SK-N-SH (cell line): Measurements from ENCODE around the gene ZFYVE26. TPM values are rescaled to one million over a fixed set of nuclear protein-coding genes. Genes with fewer than 3 reads are reported as not detected.

ENCODE experiments used
- CTCF ChIA-PET: fragments of 300-600, 350-600 bp; formaldehyde crosslinking; extraction: SDS; loops from one replicate; lab custom pipeline; 2021; lab: Yijun Ruan, JAX
- POLR2A ChIA-PET: fragments of 350-600 bp; sonication (Branson Sonifier 250); formaldehyde crosslinking; extraction: SDS; loops from one replicate; lab custom pipeline; 2020; ENCODE audit warnings: antibody characterized with exemption, inconsistent platforms; lab: Yijun Ruan, JAX
- DNase-seq: peaks from one replicate; pipeline ENCODE4 v3.0.0; 2012
- H2AFZ ChIP-seq: fragments of 200-600 bp; sonication (generic); 2 replicates; pipeline ENCODE4 v1.8.1; 2016; ENCODE audit warnings: antibody characterized with exemption, mild to moderate bottlenecking, low read depth
- H3F3A ChIP-seq: fragments of 200-600 bp; sonication (generic); replicated peaks from 2 replicates; pipeline ENCODE3; 2016; ENCODE audit warnings: antibody characterized with exemption, mild to moderate bottlenecking; ENCODE audit not compliant: insufficient read depth
- H3K27ac ChIP-seq, 2 experiments: fragments of 200-500 bp in 1 of 2; fragments of 200-600 bp in 1 of 2; sonication (Bioruptor generic) in 1 of 2; sonication (generic), shearing (Covaris generic) in 1 of 2; 2 replicates each; pipeline versions ENCODE4 v1.5.1 to v1.6.1; 2014 to 2016; ENCODE audit warnings: low read depth in 2 of 2, inconsistent platforms in 1 of 2, low read length in 1 of 2, mild to moderate bottlenecking in 1 of 2, mixed read lengths in 1 of 2
- H3K27me3 ChIP-seq: fragments of 200-600 bp; sonication (generic), shearing (Covaris generic); 2 replicates; pipeline ENCODE4 v1.6.1; 2016; ENCODE audit warnings: mixed run types; ENCODE audit not compliant: insufficient read depth
- H3K36me3 ChIP-seq, 2 experiments: fragments of 200-500 bp in 1 of 2; fragments of 200-600 bp in 1 of 2; sonication (Bioruptor generic) in 1 of 2; sonication (generic) in 1 of 2; replicated peaks in 1 of 2; 2 replicates each; pipeline versions ENCODE3 to v1.5.1; 2014 to 2016; ENCODE audit warnings: low read length in 1 of 2, mild to moderate bottlenecking in 1 of 2; ENCODE audit not compliant: insufficient read depth in 2 of 2, control insufficient read depth in 1 of 2
- H3K4me1 ChIP-seq, 2 experiments: fragments of 200-500 bp in 1 of 2; fragments of 200-600 bp in 1 of 2; sonication (Bioruptor generic) in 1 of 2; sonication (generic), shearing (Covaris generic) in 1 of 2; 2 replicates each; pipeline versions ENCODE4 v1.5.1 to v1.6.1; 2014 to 2016; ENCODE audit warnings: low read depth in 1 of 2, low read length in 1 of 2, mixed run types in 1 of 2; ENCODE audit not compliant: insufficient read depth in 2 of 2, control insufficient read depth in 1 of 2
- H3K4me2 ChIP-seq: fragments of 200-600 bp; sonication (generic), shearing (Covaris generic); 2 replicates; pipeline ENCODE4 v1.6.1; 2017; ENCODE audit warnings: mixed run types
- H3K4me3 ChIP-seq, 2 experiments: fragments of 200-500 bp in 1 of 2; fragments of 200-600 bp in 1 of 2; sonication (Bioruptor generic) in 1 of 2; sonication (generic), shearing (Covaris generic) in 1 of 2; 2 replicates each; pipeline versions ENCODE4 v1.5.1 to v1.8.1; 2014 to 2016; ENCODE audit warnings: low read depth in 2 of 2, inconsistent platforms in 1 of 2, low read length in 1 of 2, mild to moderate bottlenecking in 1 of 2, mixed read lengths in 1 of 2, moderate library complexity in 1 of 2
- H3K79me2 ChIP-seq: fragments of 200-600 bp; sonication (generic); 2 replicates; pipeline ENCODE4 v1.8.1; 2017; ENCODE audit warnings: mild to moderate bottlenecking; ENCODE audit not compliant: insufficient read depth
- H3K9ac ChIP-seq: fragments of 200-600 bp; sonication (generic); 2 replicates; pipeline ENCODE4 v1.6.1; 2017; ENCODE audit warnings: mixed run types
- H3K9me2 ChIP-seq: fragments of 200-600 bp; sonication (generic); 2 replicates; pipeline ENCODE4 v1.6.1; 2017; ENCODE audit warnings: mixed run types
- H3K9me3 ChIP-seq: fragments of 200-600 bp; sonication (generic); 2 replicates; pipeline ENCODE4 v1.6.1; 2017; ENCODE audit warnings: mixed run types, mild to moderate bottlenecking, moderate library complexity
- H4K20me1 ChIP-seq: fragments of 200-600 bp; sonication (generic); 2 replicates; pipeline ENCODE4 v1.6.1; 2017; ENCODE audit warnings: mild to moderate bottlenecking, mixed run types; ENCODE audit not compliant: insufficient read depth
- ELF1 ChIP-seq: IDR thresholded peaks from 2 replicates; pipeline ENCODE4 v1.4.0; 2012
- EP300 ChIP-seq, 2 experiments: IDR thresholded peaks; 2 replicates each; pipeline versions ENCODE4 v1.4.0 to v1.6.1; 2012; ENCODE audit warnings: borderline replicate concordance in 1 of 2, low read depth in 1 of 2, low read length in 1 of 2
- EZH2phosphoT487 ChIP-seq: fragments of 200-600 bp; sonication (generic); IDR thresholded peaks from 2 replicates; pipeline ENCODE4 v1.6.1; 2017; ENCODE audit warnings: low read depth, mixed run types, mild to moderate bottlenecking, antibody characterized with exemption, moderate library complexity, borderline replicate concordance
- FOSL2 ChIP-seq: IDR thresholded peaks from 2 replicates; pipeline ENCODE4 v1.4.0; 2012; ENCODE audit warnings: low read depth, mild to moderate bottlenecking, moderate library complexity, borderline replicate concordance
- FOXM1 ChIP-seq: IDR thresholded peaks from 2 replicates; pipeline ENCODE4 v1.4.0; 2012; ENCODE audit warnings: low read depth, mild to moderate bottlenecking
- GATA2 ChIP-seq: sonication (generic); formaldehyde crosslinking; IDR thresholded peaks from 2 replicates; pipeline ENCODE4 v1.5.0; 2020; ENCODE audit warnings: mild to moderate bottlenecking, missing genetic modification reagents
- IRF3 ChIP-seq: fragments of 150-350 bp; IDR thresholded peaks from 2 replicates; pipeline ENCODE4 v1.6.1; 2016; ENCODE audit warnings: mild to moderate bottlenecking, low read depth, low read length
- JUND ChIP-seq: IDR thresholded peaks from 2 replicates; pipeline ENCODE4 v1.4.0; 2012
- MXI1 ChIP-seq: IDR thresholded peaks from 2 replicates; pipeline ENCODE4 v1.6.1; 2012; ENCODE audit warnings: mild to moderate bottlenecking, low read depth, low read length, improper control_type of control experiment
- NFIC ChIP-seq: IDR thresholded peaks from 2 replicates; pipeline ENCODE4 v1.4.0; 2012; ENCODE audit warnings: borderline replicate concordance
- PBX3 ChIP-seq: IDR thresholded peaks from 2 replicates; pipeline ENCODE4; 2012
- SIN3A ChIP-seq: IDR thresholded peaks from 2 replicates; pipeline ENCODE4 v1.6.1; 2012; ENCODE audit warnings: low read depth, mild to moderate bottlenecking, low read length, moderate library complexity, borderline replicate concordance
- TAF1 ChIP-seq: IDR thresholded peaks from 2 replicates; pipeline ENCODE4 v1.6.1; 2012; ENCODE audit warnings: low read depth, mild to moderate bottlenecking, low read length, moderate library complexity, borderline replicate concordance
- USF1 ChIP-seq: IDR thresholded peaks from 2 replicates; pipeline ENCODE4 v1.4.0; 2012; ENCODE audit warnings: low read depth, borderline replicate concordance
- USF2 ChIP-seq: fragments of 150-350 bp; IDR thresholded peaks from 2 replicates; pipeline ENCODE4 v1.6.1; 2017; ENCODE audit warnings: antibody characterized with exemption, low read length, low read depth, borderline replicate concordance
- YY1 ChIP-seq: IDR thresholded peaks from 2 replicates; pipeline ENCODE4 v1.4.0; 2012; ENCODE audit warnings: low read depth, mild to moderate bottlenecking
- ZBTB33 ChIP-seq: IDR thresholded peaks from 2 replicates; pipeline ENCODE4 v1.4.0; 2012; ENCODE audit warnings: low read depth, borderline replicate concordance
- WGBS: methylation state at CpG from one replicate; pipeline ENCODE4 v1.1.6; 2017; ENCODE audit warnings: low lambda C conversion rate; 5-methylcytosine and 5-hydroxymethylcytosine counted together
- polyA plus RNA-seq, 3 experiments: library from polyadenylated mRNA; depleted of rRNA; stranded (reverse); fragments of >200 nt; gene quantifications; 2 replicates each; pipeline ENCODE4 v1.2.3, GENCODE V29; 2012

ZFYVE26 gene
- polyA plus RNA-seq, 1 of the 3 experiments (the other 2 are of a cell fraction): 5.6 TPM

GRCh38 chr14:67833403-67833802, 17.0 kb upstream of the ZFYVE26 start:
- Histone ChIP-seq H3K79me2 (no peaks in the 10 kb centered on the region), H2AFZ (no peak overlapping the region), H3F3A (peaks cover 3% of the 10 kb centered on the region), H4K20me1 (no peaks in the 10 kb centered on the region), H3K9me2 (no peaks in the 10 kb centered on the region), H3K4me3 (no peak overlapping the region), H3K4me1 (no peaks in the 10 kb centered on the region), H3K27ac (no peak overlapping the region), H3K27me3 (no peaks in the 10 kb centered on the region), H3K9me3 (no peaks in the 10 kb centered on the region), H3K9ac (no peak overlapping the region), H3K4me2 (no peak overlapping the region), H3K36me3 (no peaks in the 10 kb centered on the region)
- TF ChIP-seq EZH2phosphoT487 (no peak), EP300 (IDR thresholded peaks at IDR 0.05; ENCODE audit: borderline replicate concordance in 1 of 2, low read depth in 1 of 2, low read length in 1 of 2) (no peak), TAF1 (no peak), FOXM1 (no peak), NFIC (no peak), SIN3A (no peak), YY1 (no peak), ELF1 (no peak), GATA2 (CRISPR knock-in tag) (no peak), MXI1 (no peak), USF2 (no peak), IRF3 (no peak), FOSL2 (no peak), JUND (no peak), PBX3 (no peak), ZBTB33 (no peak), USF1 (no peak)
- POLR2A ChIA-PET: no interaction called here
- WGBS: 87% methylated on average over 1 of the region's 1 CpG
- no peak for DNase-seq
- CTCF ChIA-PET: interaction anchor here (1.1 to 1.3 kb wide), 2 partner anchors 9 to 1010 kb away, joined by 3 read pairs; no protein-coding TSS in a partner anchor
